NCI-H1048 (cell line): ENCODE data around the gene PPY.
"Not testable (repeated sequence)": the region's sequence is repeated elsewhere in the genome, so short reads cannot be mapped to it uniquely, and the experiment has no call there.

Experiments
- DNase-seq: peaks from one replicate; lab custom pipeline; 2025; lab: John Stamatoyannopoulos, UW

PPY gene

GRCh38 chr17:43962479-43962878 lies 20.2 kb upstream of the PPY start:
- DNase-seq, result no peak

- no peak for DNase-seq
These were observed 19.7 kb upstream of the PPY start for GRCh38 chr17:43961954-43962353.

GRCh38 chr17:43961292-43961691 lies 19.0 kb upstream of the PPY start:
- not testable (repeated sequence) for DNase-seq

GRCh38 chr17:43958748-43959352 lies 16.6 kb upstream of the PPY start:
- DNase-seq, result no peak

- no peak for DNase-seq
These were observed 13.9 kb upstream of the PPY start for GRCh38 chr17:43956222-43956621.

- DNase-seq, result no peak
These were observed 11.5 kb upstream of the PPY start, which contains the start of gene PYY for GRCh38 chr17:43953746-43954145. TSS of gene PYY (minus strand) at chr17:43953940. CDS start at chr17:43953483, 457 bp downstream.

- DNase-seq, result no peak
These were observed 10.7 kb upstream of the PPY start for GRCh38 chr17:43952724-43953666.

GRCh38 chr17:43952351-43952723 lies 10.1 kb upstream of the PPY start:
- DNase-seq, result no peak

- DNase-seq, result no peak
These were observed 9.5 kb upstream of the PPY start for GRCh38 chr17:43951750-43952149.

GRCh38 chr17:43950554-43950953 lies 8.3 kb upstream of the PPY start:
- DNase-seq, result no peak

- DNase-seq, result no peak
These were observed 7.5 kb upstream of the PPY start for GRCh38 chr17:43949781-43950180.

- DNase-seq, result no peak
These were observed 4.5 kb upstream of the PPY start for GRCh38 chr17:43946781-43947180.

- DNase-seq, result no peak
These were observed 3.0 kb upstream of the PPY start for GRCh38 chr17:43945074-43945829.

GRCh38 chr17:43940630-43941029 lies 1.6 kb downstream of the PPY start:
- DNase-seq, result no peak

- DNase-seq, result no peak
These were observed 2.4 kb downstream of the PPY start for GRCh38 chr17:43939886-43940285.

GRCh38 chr17:43939452-43939851 lies 2.8 kb downstream of the PPY start:
- DNase-seq, result not testable (repeated sequence)

- DNase-seq, result no peak
These were observed 3.5 kb downstream of the PPY start for GRCh38 chr17:43938838-43939182.

GRCh38 chr17:43936434-43936833 lies 5.8 kb downstream of the PPY start:
- no peak for DNase-seq

- DNase-seq, result no peak
These were observed 6.4 kb downstream of the PPY start for GRCh38 chr17:43935926-43936261.

- DNase-seq, result no peak
These were observed 6.9 kb downstream of the PPY start for GRCh38 chr17:43935204-43935925.

- no peak for DNase-seq
These were observed 9.4 kb downstream of the PPY start for GRCh38 chr17:43932923-43933322.

- DNase-seq, result no peak
These were observed 9.9 kb downstream of the PPY start for GRCh38 chr17:43932357-43932756.
